ENCODE data around the gene GRSF1. TPM values are rescaled to one million over a fixed set of nuclear protein-coding genes. Genes with fewer than 3 reads are reported as not detected.

GRSF1 gene
- total and polyA plus RNA-seq, 2 donors (not counting 1 experiment from before 2014, with no cell fraction given) = 23.7 to 43.2 TPM

DNA sequence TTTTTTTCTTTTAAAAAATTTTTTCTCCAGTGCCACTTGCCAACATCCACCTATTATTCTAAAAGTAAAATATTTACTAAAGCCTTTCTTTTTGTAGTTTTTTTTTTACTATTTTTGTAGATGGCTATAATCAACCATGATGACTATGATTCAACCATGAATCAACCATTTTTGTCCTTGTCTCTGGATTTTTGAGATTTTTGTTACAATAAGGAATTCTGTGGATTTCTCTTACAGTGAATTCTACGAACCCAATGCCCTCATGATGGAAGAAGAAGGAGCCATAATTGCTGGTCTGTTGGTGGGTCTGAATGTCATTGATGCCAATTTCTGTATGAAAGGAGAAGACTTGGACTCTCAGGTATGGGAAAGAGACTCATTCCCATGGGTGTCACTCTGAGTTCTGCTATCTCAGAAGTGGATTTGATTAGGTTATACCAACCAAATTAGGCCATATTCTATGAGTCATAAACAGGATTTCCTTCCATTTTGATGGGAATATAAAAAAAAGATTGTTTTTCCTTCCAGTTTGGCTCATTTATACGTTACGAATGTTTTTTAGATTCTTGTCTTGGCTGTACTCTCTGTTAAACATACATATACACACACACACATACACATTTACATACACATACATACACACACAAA lies 71.3 kb downstream of the GRSF1 start:
- 100% methylated on average over 3 of the region's 3 CpGs for WGBS (ENCODE audit: insufficient coverage)
- Histone ChIP-seq H3K9me3 (ENCODE audit: control extremely low read depth in 1 of 3, control insufficient read depth in 2 of 3, insufficient read depth in 1 of 3, low read length in 2 of 3) (no peaks in the 10 kb centered on the region), H2AFZ (ENCODE audit: insufficient read depth, low read depth, low read length, poor library complexity, severe bottlenecking) (no peak overlapping the region), H3K4me3 (ENCODE audit: control extremely low read depth in 1 of 5, extremely low read depth in 1 of 5, insufficient read depth in 1 of 5, low read depth in 2 of 5, low read length in 4 of 5) (no peak overlapping the region), H3K4me1 (ENCODE audit: control insufficient read depth in 2 of 2, insufficient read depth in 2 of 2, low read length in 2 of 2) (no peaks in the 10 kb centered on the region), H4K20me1 (ENCODE audit: control insufficient read depth, insufficient read depth, low read length, poor library complexity, severe bottlenecking) (no peaks in the 10 kb centered on the region), H3K27ac (ENCODE audit: low read length in 2 of 2) (no peak overlapping the region), H3K4me2 (replicated peaks; ENCODE audit: low read depth, low read length, poor library complexity, severe bottlenecking) (no peak overlapping the region), H3K79me2 (ENCODE audit: control insufficient read depth, insufficient read depth, low read length) (no peaks in the 10 kb centered on the region), H3K36me3 (replicated peaks in 1 of 2; ENCODE audit: control extremely low read depth in 1 of 2, control insufficient read depth in 1 of 2, extremely low read depth in 1 of 2, insufficient read depth in 2 of 2, low read length in 1 of 2) (peaks cover 13 to 48% of the 10 kb centered on the region in 2 experiments), H3K9ac (ENCODE audit: low read length) (no peak overlapping the region), H3K27me3 (replicated peaks in 1 of 4; ENCODE audit: control extremely low read depth in 1 of 4, control insufficient read depth in 3 of 4, insufficient read depth in 4 of 4, low read length in 3 of 4) (no peaks in the 10 kb centered on the region)
- no peaks in the 10 kb centered on the region for H3K27me3 Mint-ChIP-seq
- TF ChIP-seq EZH2 (IDR thresholded peaks at IDR 0.05; ENCODE audit: borderline replicate concordance, insufficient read depth, low read depth, low read length, poor library complexity, severe bottlenecking) = no peak
- TF ChIP-seq, protein P1, sequence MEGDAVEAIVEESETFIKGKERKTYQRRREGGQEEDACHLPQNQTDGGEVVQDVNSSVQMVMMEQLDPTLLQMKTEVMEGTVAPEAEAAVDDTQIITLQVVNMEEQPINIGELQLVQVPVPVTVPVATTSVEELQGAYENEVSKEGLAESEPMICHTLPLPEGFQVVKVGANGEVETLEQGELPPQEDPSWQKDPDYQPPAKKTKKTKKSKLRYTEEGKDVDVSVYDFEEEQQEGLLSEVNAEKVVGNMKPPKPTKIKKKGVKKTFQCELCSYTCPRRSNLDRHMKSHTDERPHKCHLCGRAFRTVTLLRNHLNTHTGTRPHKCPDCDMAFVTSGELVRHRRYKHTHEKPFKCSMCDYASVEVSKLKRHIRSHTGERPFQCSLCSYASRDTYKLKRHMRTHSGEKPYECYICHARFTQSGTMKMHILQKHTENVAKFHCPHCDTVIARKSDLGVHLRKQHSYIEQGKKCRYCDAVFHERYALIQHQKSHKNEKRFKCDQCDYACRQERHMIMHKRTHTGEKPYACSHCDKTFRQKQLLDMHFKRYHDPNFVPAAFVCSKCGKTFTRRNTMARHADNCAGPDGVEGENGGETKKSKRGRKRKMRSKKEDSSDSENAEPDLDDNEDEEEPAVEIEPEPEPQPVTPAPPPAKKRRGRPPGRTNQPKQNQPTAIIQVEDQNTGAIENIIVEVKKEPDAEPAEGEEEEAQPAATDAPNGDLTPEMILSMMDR (IDR thresholded peaks at IDR 0.05) = no peak
- ChIA-PET CTCF (no interaction called here), POLR2A (no interaction called here)
- intact Hi-C loops (cut with micrococcal nuclease) = no loop called here
- H3K9me3 Mint-ChIP-seq (ENCODE audit: insufficient read depth) = no peaks in the 10 kb centered on the region
- no peak for DNase-seq
- no peak overlapping the region for H3K4me3 Mint-ChIP-seq
- no peak overlapping the region for H3K27ac Mint-ChIP-seq
- peaks cover 4% of the 10 kb centered on the region for H3K4me1 Mint-ChIP-seq
- ATAC-seq (ENCODE audit: low read depth) = no peak

Small RNA genes within 50 kb of the gene (small RNA-seq; reads per million reads assigned to genes)
- not detected for gene RF00026 (ENCODE audit: insufficient read length, low read depth, low replicate concordance)
- not detected for gene RNU6-891P (ENCODE audit: insufficient read length, low read depth, low replicate concordance)

Other genes starting within 250 kb of the GRSF1 start
- gene AMBN, start 247.6 kb downstream of the GRSF1 start, total RNA-seq = not detected in 2 replicates
- gene AMBN, start 247.6 kb downstream of the GRSF1 start, polyA plus RNA-seq = not detected in 2 replicates
- gene ENAM, start 211.1 kb downstream of the GRSF1 start, total RNA-seq = not detected in 2 replicates
- not detected in 2 replicates for gene ENAM, start 211.1 kb downstream of the GRSF1 start, polyA plus RNA-seq
- 72.3 and 90.8 TPM in 2 replicates for gene JCHAIN, start 173.4 kb downstream of the GRSF1 start, total RNA-seq
- gene JCHAIN, start 173.4 kb downstream of the GRSF1 start, polyA plus RNA-seq = 378 and 441 TPM in 2 replicates
- gene UTP3, start 151.4 kb downstream of the GRSF1 start, total RNA-seq = 42.0 and 42.2 TPM in 2 replicates
- 5.0 and 6.2 TPM in 2 replicates for gene UTP3, start 151.4 kb downstream of the GRSF1 start, polyA plus RNA-seq
- gene RUFY3, start 117.9 kb downstream of the GRSF1 start, total RNA-seq = 74.1 and 92.9 TPM in 2 replicates
- 26.1 and 43.6 TPM in 2 replicates for gene RUFY3, start 117.9 kb downstream of the GRSF1 start, polyA plus RNA-seq
- 30.4 and 32.4 TPM in 2 replicates for gene MOB1B, start 62.5 kb upstream of the GRSF1 start, total RNA-seq
- 2.3 and 4.3 TPM in 2 replicates for gene MOB1B, start 62.5 kb upstream of the GRSF1 start, polyA plus RNA-seq
- gene DCK, start 153.8 kb upstream of the GRSF1 start, total RNA-seq = 58.2 and 64.7 TPM in 2 replicates
- 34.8 and 37.7 TPM in 2 replicates for gene DCK, start 153.8 kb upstream of the GRSF1 start, polyA plus RNA-seq

Data from B cell (primary cell).